ENCODE results near the gene TEX54.

DNA sequence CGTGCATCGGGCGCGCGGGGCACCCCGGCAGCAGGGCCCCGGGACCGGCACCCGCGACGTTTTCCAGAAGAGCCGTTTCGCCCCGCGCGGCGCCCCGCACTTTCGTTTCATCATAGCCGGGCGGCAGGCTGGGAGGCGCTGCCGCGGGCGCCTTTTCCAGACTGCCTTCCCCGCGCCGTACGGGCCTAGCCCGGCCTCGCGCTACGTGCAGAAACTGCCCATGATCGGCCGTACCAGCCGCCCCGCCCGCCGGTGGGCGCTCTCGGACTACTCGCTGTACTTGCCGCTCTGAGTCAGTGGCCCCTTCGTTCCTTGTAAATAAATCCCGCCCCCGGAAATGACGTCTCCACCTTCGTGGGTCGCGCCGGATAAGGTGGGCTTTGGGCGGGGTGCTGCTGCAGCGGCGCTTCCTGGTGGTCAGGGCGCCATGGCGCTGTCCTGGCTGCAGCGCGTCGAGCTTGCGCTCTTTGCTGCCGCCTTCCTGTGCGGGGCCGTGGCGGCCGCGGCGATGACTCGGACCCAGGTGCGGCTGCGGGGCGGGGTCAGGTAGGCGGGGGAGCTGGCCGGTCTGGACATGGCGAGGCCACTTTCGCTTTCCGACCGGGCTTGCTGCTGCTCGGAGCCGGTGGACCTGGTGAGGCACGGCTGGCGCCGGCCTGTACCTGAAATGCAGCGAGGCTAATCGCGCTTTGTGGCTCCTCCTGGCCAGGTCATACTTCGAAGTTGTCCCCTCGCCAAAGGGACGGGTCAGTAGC, 45.5 kb downstream of the TEX54 start, which contains the start of gene TMEM179B:
- no peak for TF ChIP-seq BHLHE40 (IDR thresholded peaks at IDR 0.05; ENCODE audit: borderline replicate concordance)
- no peak for TF ChIP-seq ZNF384 (IDR thresholded peaks at IDR 0.05)
- TF ChIP-seq CTBP1 (IDR thresholded peaks at IDR 0.05; ENCODE audit: borderline replicate concordance) = no peak
- no peak for TF ChIP-seq SP1 (IDR thresholded peaks at IDR 0.05)
